Left ventricle myocardium inferior (tissue), 1 donor: ENCODE results near the gene MITF. TPM values are rescaled to one million over a fixed set of nuclear protein-coding genes. Genes with fewer than 3 reads are reported as not detected.
A peak's percentile ranks its signal among the peaks of the same experiment; 100 is the strongest.

Experiments used
- DNase-seq: peaks from one replicate; pipeline ENCODE4 v3.0.0-alpha.2; 2020
- H3K27ac ChIP-seq: fragments of 200-600 bp; replicated peaks from 2 replicates; pipeline ENCODE4 v1.8.0; 2021
- H3K27me3 ChIP-seq: fragments of 200-600 bp; 2 replicates; pipeline ENCODE4 v1.8.0; 2021; ENCODE audit warnings: low read depth
- H3K36me3 ChIP-seq: fragments of 200-600 bp; 2 replicates; pipeline ENCODE4 v1.8.0; 2021
- H3K4me1 ChIP-seq: fragments of 200-600 bp; 2 replicates; pipeline ENCODE4 v1.8.0; 2021
- H3K4me3 ChIP-seq: fragments of 200-600 bp; 2 replicates; pipeline ENCODE4 v1.8.0; 2021; ENCODE audit warnings: mild to moderate bottlenecking, moderate library complexity
- H3K9me3 ChIP-seq: fragments of 200-600 bp; replicated peaks from 2 replicates; pipeline ENCODE4 v1.8.0; 2021
- intact Hi-C: fragments of 100-400 bp; cut with micrococcal nuclease; formaldehyde crosslinking; loops from one replicate; pipeline ENCODE4 v1.11.0; 2022
- total RNA-seq: library from RNA; stranded (reverse); fragmentation: NEBNext Ultra II Directional; extraction: Animal tissue kit (Norgen Biotek cat#: 25700); gene quantifications from one replicate; pipeline ENCODE4 v1.2.1, GENCODE V29; 2021
- TF ChIP-seq, protein P1 (sequence below): fragments of 200-600 bp; IDR thresholded peaks from 2 replicates; pipeline ENCODE4 v1.8.0; 2021; ENCODE audit warnings: antibody characterized with exemption, mild to moderate bottlenecking, borderline replicate concordance
- donor health status: DM: no; HTN: yes; CAD: no; lungs with severe emphysema.

MITF gene
- total RNA-seq, 1 donor from 2014 or later, result 81.9 TPM

DNA sequence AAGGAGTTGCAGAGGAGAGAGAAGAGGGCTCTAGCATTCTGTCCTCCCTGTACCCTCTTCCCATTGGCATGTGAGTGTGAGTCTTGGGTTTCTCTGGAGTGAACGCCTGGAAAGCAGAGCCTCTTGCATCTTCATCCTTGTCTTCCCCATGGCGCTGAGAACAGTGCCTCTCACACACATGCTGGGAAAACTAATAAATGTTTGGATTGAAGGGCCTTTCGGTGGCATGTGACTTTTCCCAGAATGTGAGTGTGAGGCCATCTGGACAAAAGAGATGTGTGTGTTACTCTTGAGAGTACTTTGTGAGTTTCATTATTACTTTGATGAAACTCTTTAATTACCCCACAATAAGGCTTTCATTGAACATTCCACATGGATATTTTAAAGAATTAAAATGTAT, 122.3 kb downstream of the MITF start:
- Histone ChIP-seq H3K4me3 (no peak overlapping the region), H3K9me3 (no peaks in the 10 kb centered on the region), H3K27ac (no peak overlapping the region), H3K36me3 (no peaks in the 10 kb centered on the region), H3K27me3 (no peaks in the 10 kb centered on the region), H3K4me1 (peaks cover 58% of the 10 kb centered on the region)
- intact Hi-C loops, result no loop called here
- no peak for DNase-seq
- TF ChIP-seq, protein P1, sequence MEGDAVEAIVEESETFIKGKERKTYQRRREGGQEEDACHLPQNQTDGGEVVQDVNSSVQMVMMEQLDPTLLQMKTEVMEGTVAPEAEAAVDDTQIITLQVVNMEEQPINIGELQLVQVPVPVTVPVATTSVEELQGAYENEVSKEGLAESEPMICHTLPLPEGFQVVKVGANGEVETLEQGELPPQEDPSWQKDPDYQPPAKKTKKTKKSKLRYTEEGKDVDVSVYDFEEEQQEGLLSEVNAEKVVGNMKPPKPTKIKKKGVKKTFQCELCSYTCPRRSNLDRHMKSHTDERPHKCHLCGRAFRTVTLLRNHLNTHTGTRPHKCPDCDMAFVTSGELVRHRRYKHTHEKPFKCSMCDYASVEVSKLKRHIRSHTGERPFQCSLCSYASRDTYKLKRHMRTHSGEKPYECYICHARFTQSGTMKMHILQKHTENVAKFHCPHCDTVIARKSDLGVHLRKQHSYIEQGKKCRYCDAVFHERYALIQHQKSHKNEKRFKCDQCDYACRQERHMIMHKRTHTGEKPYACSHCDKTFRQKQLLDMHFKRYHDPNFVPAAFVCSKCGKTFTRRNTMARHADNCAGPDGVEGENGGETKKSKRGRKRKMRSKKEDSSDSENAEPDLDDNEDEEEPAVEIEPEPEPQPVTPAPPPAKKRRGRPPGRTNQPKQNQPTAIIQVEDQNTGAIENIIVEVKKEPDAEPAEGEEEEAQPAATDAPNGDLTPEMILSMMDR, result no peak

DNA sequence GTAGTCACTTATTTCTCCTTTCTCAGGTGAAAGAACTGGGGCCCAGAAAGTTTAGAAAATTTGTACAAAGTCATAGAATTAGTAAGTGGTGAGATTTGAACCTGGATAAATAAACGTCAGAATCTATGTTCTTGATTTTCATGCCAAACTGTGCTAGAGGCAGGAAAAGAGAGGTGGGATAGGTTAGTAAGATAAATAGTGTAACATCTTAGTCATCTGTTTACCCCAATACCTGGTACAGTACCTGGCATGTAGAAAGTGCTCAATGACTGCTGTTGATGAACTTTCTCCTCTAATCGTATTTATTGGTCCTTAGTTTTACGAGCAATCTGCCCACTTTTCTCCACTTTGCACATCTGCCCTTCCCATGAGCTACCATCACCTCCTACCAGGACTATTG, 124.9 kb downstream of the MITF start:
- peak overlapping the region; percentile 88 for H3K27ac ChIP-seq

DNA sequence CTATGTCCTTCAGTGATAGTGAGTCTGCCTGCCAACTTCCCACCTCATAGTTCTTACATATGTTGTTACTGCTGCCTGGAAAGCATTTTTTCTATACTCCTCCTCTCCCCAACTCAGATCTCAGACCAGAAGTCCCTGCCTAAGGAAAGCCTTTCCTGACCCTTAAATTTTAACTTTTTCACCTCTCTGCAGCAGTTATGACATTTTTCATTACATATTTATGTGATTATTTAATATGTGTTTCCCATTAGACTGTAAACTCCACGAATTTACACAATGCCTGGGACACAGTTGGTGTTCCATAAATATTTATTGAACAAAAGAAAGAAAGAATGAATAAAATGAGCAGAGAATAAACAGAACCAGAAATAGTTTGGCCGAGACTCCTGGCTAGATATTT, 125.5 kb downstream of the MITF start:
- intact Hi-C loops, result no loop called here
- H3K27ac ChIP-seq, result peak overlapping the region; percentile 88
- TF ChIP-seq, protein P1, result no peak
- H3K9me3 ChIP-seq, result no peaks in the 10 kb centered on the region
- no peaks in the 10 kb centered on the region for H3K27me3 ChIP-seq
- no peak for DNase-seq
- no peak overlapping the region for H3K4me3 ChIP-seq
- H3K4me1 ChIP-seq, result peaks cover 57% of the 10 kb centered on the region
- H3K36me3 ChIP-seq, result no peaks in the 10 kb centered on the region

More for the DNA sequence above, 124.9 kb downstream of the MITF start:
- TF ChIP-seq, protein P1, result no peak
- Histone ChIP-seq H3K4me3 (no peak overlapping the region), H3K27me3 (no peaks in the 10 kb centered on the region), H3K4me1 (peaks cover 57% of the 10 kb centered on the region), H3K9me3 (no peaks in the 10 kb centered on the region), H3K36me3 (no peaks in the 10 kb centered on the region)
- intact Hi-C loops, result no loop called here
- no peak for DNase-seq

DNA sequence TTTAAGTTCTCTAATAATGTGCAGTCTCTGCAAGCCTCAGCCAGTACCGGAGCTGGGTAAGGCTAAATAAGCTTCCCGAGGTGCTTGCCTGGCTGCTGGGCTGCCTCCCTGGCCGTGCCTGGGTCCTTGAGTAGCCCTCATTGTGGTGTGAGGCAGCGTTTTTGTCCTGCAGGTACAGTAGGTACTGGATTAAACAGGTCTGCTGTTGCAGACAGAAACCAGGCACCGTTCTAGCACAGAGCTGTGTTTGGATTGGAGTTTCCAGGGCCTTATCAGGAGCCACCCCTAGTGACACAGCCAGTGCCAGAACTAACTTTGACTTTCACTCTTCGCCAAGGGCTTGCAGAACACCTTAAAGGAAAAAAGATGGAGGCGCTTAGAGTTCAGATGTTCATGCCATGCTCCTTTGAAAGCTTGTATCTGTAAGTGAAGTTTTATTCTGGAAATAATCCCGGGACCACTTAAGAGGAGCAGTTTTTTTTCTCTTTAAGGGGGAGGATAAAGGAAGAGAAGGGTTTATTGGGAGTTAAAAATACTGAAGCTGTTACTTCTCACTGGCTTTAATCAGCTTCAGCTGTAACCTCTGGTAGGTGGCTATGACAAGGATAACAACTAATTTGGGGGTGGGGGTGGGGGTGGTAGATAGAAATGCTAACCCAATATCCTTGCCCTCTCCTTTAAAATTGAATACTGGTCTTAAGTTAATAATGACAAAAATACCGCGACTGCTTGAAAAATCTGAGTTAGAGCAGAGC, 126.8 kb downstream of the MITF start:
- TF ChIP-seq, protein P1, result no peak
- intact Hi-C loops, result no loop called here
- peak; percentile 57 for DNase-seq
- H3K9me3 ChIP-seq, result no peaks in the 10 kb centered on the region
- peak overlapping the region; percentile 88 for H3K27ac ChIP-seq
- H3K36me3 ChIP-seq, result no peaks in the 10 kb centered on the region
- peak overlapping the region; percentile 59 for H3K4me3 ChIP-seq
- peaks cover 59% of the 10 kb centered on the region for H3K4me1 ChIP-seq
- no peaks in the 10 kb centered on the region for H3K27me3 ChIP-seq

DNA sequence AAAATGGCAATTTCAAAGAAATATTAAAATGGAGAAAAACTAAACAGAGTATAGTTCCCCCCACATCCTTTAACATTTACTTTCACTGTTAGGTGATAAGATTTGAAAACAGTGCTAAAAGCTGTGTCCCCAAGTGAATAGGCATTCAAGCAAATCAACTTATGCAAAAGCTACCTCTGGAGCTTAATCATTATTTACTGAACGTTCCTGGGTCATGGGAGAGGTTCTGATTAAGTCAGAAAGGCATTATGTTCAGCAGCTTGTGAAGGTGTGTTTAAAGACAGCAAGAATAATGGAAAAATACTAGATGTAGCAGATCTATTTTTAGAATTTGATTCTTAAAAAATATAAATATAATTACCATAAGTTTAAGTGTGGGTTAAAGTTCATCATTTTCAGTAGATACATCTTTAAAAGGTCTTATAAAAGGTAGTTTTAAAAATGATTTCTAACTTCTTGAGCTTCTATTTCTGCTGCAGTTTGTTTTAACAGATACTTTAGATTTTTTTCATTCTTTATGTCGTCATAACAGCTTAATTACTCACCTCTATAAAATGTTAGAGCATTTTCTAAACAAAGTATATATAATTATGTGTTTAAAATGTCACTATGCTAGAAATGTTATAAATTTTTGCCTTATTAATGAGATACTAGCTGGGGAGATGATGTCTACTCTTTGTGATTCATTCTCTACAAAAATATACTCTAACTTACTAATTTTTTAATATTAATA, 127.9 kb downstream of the MITF start:
- TF ChIP-seq, protein P1, result no peak
- peak overlapping the region; percentile 59 for H3K4me3 ChIP-seq
- intact Hi-C loops, result no loop called here
- H3K27ac ChIP-seq, result peak overlapping the region; percentile 88
- no peak for DNase-seq
- H3K4me1 ChIP-seq, result peaks cover 63% of the 10 kb centered on the region
- H3K36me3 ChIP-seq, result no peaks in the 10 kb centered on the region
- no peaks in the 10 kb centered on the region for H3K27me3 ChIP-seq
- H3K9me3 ChIP-seq, result no peaks in the 10 kb centered on the region
